ENCODE results near the gene UBR1. TPM values are rescaled to one million over a fixed set of nuclear protein-coding genes. Genes with fewer than 3 reads are reported as not detected.

The UBR1 gene
- total and polyA plus RNA-seq, 8 donors: 24.3 to 31.5 (median 28.5) TPM

DNA sequence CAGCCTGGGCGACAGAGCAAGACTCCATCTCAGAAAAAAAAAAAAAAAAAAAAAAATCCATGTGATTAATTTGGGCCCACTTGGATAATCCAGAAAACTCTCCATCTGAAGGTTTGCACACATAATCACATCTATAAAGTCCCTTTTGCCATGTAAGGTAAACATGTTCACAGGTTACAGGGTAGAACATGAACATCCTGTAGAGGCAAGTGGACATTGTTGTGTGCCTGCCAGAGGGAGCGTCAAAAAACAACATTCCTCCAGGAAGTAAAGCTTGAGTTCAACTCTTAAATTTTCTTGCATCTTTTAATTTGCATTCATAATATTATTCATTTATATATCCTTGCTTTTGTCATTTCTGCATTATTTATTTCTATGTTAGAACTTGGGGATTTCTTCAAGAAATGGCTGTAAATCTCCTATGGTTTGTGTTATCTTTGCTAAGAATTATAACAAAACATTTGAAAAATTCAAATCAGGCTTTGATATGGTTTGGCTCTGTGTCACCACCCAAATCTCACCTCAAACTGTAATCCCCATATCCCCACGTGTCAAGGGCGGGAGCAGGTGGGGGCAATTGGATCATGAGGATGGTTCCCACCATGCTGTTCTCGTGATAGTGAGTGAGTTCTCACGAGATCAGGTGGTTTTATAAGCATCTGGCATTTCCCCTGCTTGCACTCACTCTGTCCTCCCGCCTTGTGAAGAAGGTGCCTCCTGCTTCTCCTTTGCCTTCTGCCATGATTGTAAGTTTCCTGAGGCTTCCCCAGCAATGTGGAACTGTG, 173.9 kb downstream of the UBR1 start:
- no peaks in the 10 kb centered on the region for H3K27me3 ChIP-seq
- H3K9me3 ChIP-seq: no peaks in the 10 kb centered on the region
- no peak overlapping the region for H3K4me3 ChIP-seq
- TF ChIP-seq, protein P1, sequence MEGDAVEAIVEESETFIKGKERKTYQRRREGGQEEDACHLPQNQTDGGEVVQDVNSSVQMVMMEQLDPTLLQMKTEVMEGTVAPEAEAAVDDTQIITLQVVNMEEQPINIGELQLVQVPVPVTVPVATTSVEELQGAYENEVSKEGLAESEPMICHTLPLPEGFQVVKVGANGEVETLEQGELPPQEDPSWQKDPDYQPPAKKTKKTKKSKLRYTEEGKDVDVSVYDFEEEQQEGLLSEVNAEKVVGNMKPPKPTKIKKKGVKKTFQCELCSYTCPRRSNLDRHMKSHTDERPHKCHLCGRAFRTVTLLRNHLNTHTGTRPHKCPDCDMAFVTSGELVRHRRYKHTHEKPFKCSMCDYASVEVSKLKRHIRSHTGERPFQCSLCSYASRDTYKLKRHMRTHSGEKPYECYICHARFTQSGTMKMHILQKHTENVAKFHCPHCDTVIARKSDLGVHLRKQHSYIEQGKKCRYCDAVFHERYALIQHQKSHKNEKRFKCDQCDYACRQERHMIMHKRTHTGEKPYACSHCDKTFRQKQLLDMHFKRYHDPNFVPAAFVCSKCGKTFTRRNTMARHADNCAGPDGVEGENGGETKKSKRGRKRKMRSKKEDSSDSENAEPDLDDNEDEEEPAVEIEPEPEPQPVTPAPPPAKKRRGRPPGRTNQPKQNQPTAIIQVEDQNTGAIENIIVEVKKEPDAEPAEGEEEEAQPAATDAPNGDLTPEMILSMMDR (IDR thresholded peaks at IDR 0.05): no peak
- intact Hi-C loops (cut with DNase I): no loop called here
- no peak overlapping the region for H3K27ac ChIP-seq
- no peaks in the 10 kb centered on the region for H3K36me3 ChIP-seq
- no peak for DNase-seq
- no peaks in the 10 kb centered on the region for H3K4me1 ChIP-seq
- ATAC-seq: no peak

GRCh38 chr15:42929306-42929848, 176.5 kb downstream of the UBR1 start:
- H3K36me3 ChIP-seq: no peaks in the 10 kb centered on the region
- H3K4me1 ChIP-seq: no peaks in the 10 kb centered on the region
- no peaks in the 10 kb centered on the region for H3K27me3 ChIP-seq
- ATAC-seq (no peak), DNase-seq (no peak)
- H3K4me3 ChIP-seq: no peak overlapping the region
- intact Hi-C loops (cut with DNase I): loop anchor here in 1 of 2 donors (10.0 kb wide), 1 partner anchor 225 kb away; no protein-coding TSS in a partner anchor
- no peak overlapping the region for H3K27ac ChIP-seq
- no peaks in the 10 kb centered on the region for H3K9me3 ChIP-seq
- TF ChIP-seq, protein P1 (IDR thresholded peaks at IDR 0.05): no peak

DNA sequence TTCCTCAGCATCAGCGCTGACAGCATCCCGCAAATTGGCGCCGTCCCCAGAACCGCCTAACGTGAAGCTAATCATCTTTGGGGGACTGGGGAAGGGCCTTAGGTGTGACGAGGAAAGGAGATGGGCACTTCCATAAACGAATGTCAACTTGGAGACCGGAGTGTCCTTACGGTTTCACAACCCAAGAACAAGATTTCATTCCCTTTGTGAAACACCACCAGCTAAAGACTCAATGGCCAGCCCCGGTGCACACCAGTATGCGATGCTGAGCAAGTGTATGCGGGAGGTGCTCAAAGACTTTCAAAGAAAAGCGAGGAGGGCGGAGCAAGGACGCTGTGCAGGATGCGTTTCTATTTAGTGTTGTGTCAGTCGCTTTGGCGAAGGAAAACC, 184.5 kb downstream of the UBR1 start:
- peak overlapping the region; percentile 45 to 83 for H3K27ac ChIP-seq

DNA sequence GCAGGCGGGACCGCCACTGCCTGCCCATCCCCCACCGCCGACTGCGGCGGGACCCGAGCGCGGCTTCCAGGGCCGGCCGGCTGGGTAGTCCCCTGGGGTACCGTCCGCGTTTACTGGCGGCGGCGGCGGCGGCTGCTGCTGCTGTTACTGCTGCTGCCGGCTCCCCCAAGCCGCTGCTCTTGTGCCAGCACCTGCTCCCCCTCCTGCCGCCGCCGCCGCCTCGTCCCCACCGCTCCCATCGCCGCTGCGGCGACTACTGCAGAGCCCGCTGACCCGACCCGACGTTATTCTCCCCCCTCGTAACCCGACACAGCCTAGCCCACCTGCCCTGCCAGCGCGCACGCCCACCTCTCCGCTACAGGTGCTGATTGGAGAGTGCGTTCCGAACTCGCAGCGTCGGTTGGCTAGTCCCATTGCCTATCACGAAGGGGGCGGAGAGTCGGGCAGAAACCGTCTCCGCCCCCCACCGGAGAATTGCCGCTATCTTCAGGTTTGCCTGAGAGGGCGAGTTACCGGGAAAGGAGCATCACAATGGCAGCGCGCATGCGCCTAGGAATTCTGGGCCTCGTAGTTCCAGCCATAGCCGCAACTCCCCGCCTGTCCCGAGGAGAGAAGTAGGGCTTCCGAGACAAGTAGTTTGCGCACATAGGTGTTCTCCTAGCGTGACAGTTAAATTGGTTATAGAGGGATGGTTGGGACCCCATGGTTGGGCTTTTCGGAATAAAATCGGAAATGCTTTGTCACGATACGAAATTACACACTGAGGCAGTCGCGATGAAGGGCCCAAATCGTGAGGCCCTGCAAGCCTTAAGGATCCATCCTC, 185.1 kb downstream of the UBR1 start, which contains the start of gene TTBK2:
Gene TTBK2 (minus strand): TSS at position 260 of the 823 bp plus-strand sequence. CDS start 42,161 bp downstream, outside the sequence.
- DNase-seq (peak; percentile 97 to 99 (median 98)), ATAC-seq (peak; percentile 99)
- peak within 1 kb of the TSS; percentile 91 to 97 for H3K4me3 ChIP-seq
- TF ChIP-seq, protein P1 (IDR thresholded peaks at IDR 0.05): peak in 1 of 2 donors; percentile 36
- no peaks in the 10 kb centered on the region for H3K36me3 ChIP-seq
- intact Hi-C loops (cut with DNase I): loop anchor here in 1 of 2 donors (10.0 kb wide), 1 partner anchor 216 kb away; no protein-coding TSS in a partner anchor
- peaks cover 8 to 27% of the 10 kb centered on the region in 2 donors for H3K4me1 ChIP-seq
- H3K27me3 ChIP-seq: no peaks in the 10 kb centered on the region
- no peaks in the 10 kb centered on the region for H3K9me3 ChIP-seq
- H3K27ac ChIP-seq: peak within 1 kb of the TSS; percentile 83 to 87

More for the DNA sequence above, 184.5 kb downstream of the UBR1 start:
- Histone ChIP-seq H3K27me3 (no peaks in the 10 kb centered on the region), H3K9me3 (no peaks in the 10 kb centered on the region), H3K4me3 (peak overlapping the region; percentile 91 to 97), H3K4me1 (peaks cover 8 to 22% of the 10 kb centered on the region in 2 donors), H3K36me3 (no peaks in the 10 kb centered on the region)
- TF ChIP-seq, protein P1 (IDR thresholded peaks at IDR 0.05): no peak
- intact Hi-C loops (cut with DNase I): loop anchor here in 1 of 2 donors (10.0 kb wide), 1 partner anchor 217 kb away; no protein-coding TSS in a partner anchor
- ATAC-seq (peak; percentile 34), DNase-seq (peak in 2 of 4 donors; percentile 24 to 38)
